Effector CD8-positive, alpha-beta T cell (primary cell): ENCODE measurements around the gene RNU11.
"Not testable (repeated sequence)": the region's sequence is repeated elsewhere in the genome, so short reads cannot be mapped to it uniquely, and the experiment has no call there.

ENCODE experiments used
- DNase-seq: peaks from one replicate; lab custom pipeline; 2025; lab: John Stamatoyannopoulos, UW
- total RNA-seq, 4 experiments: gene quantifications; one replicate each; lab custom pipeline; 2026; lab: John Stamatoyannopoulos, UW

RNU11 gene
- total RNA-seq = 0 to 0.37 (median 0.14) reads per million in 4 experiments

- peak; percentile 78 for DNase-seq
Observed at GRCh38 chr1:28648474-28649198, at the start of gene RNU11. TSS of gene RNU11 (plus strand) at chr1:28648600.

- DNase-seq = no peak
Observed at GRCh38 chr1:28601696-28602095, 46.7 kb upstream of the RNU11 start.

- no peak for DNase-seq
Observed at GRCh38 chr1:28602536-28603439, 45.6 kb upstream of the RNU11 start.

GRCh38 chr1:28604411-28604810, 44.0 kb upstream of the RNU11 start:
- no peak for DNase-seq

- DNase-seq = no peak
Observed at GRCh38 chr1:28604962-28605361, 43.4 kb upstream of the RNU11 start.

GRCh38 chr1:28606771-28607170, 41.6 kb upstream of the RNU11 start:
- no peak for DNase-seq

GRCh38 chr1:28613175-28613574, 35.2 kb upstream of the RNU11 start:
- no peak for DNase-seq

- DNase-seq = no peak
Observed at GRCh38 chr1:28631713-28632112, 16.7 kb upstream of the RNU11 start.

GRCh38 chr1:28632560-28632959, 15.8 kb upstream of the RNU11 start:
- DNase-seq = no peak

GRCh38 chr1:28640766-28641165, 7.6 kb upstream of the RNU11 start:
- DNase-seq = no peak

- no peak for DNase-seq
Observed at GRCh38 chr1:28642056-28642846, 6.1 kb upstream of the RNU11 start.

- DNase-seq = peak; percentile 87
Observed at GRCh38 chr1:28642847-28643635, 5.4 kb upstream of the RNU11 start, which contains the start of gene TAF12. TSS of gene TAF12 (minus strand) at chr1:28643067. CDS start at chr1:28622081, 20,986 bp downstream.

- no peak for DNase-seq
Observed at GRCh38 chr1:28644494-28644893, 3.9 kb upstream of the RNU11 start.

GRCh38 chr1:28645406-28645805, 3.0 kb upstream of the RNU11 start:
- DNase-seq = not testable (repeated sequence)

- DNase-seq = no peak
Observed at GRCh38 chr1:28646040-28646439, 2.4 kb upstream of the RNU11 start.

GRCh38 chr1:28648008-28648473, 359 bp upstream of the RNU11 start:
- peak; percentile 73 for DNase-seq

GRCh38 chr1:28653063-28653462, 4.7 kb downstream of the RNU11 start:
- not testable (repeated sequence) for DNase-seq

- DNase-seq = not testable (repeated sequence)
Observed at GRCh38 chr1:28653870-28654269, 5.5 kb downstream of the RNU11 start.

- not testable (repeated sequence) for DNase-seq
Observed at GRCh38 chr1:28655448-28656311, 7.3 kb downstream of the RNU11 start.

- DNase-seq = no peak
Observed at GRCh38 chr1:28656335-28656734, 7.9 kb downstream of the RNU11 start.
